Activated CD8-positive, alpha-beta memory T cell treated with anti-CD3 and anti-CD28 coated beads for 36 hours (primary cell): ENCODE data around the gene SUMO3. TPM values are rescaled to one million over a fixed set of nuclear protein-coding genes. Genes with fewer than 3 reads are reported as not detected.

Experiments used
- CTCF ChIA-PET: fragments of 350-600 bp; sonication (Branson Sonifier 250); formaldehyde crosslinking; loops from one replicate; lab custom pipeline; 2021; ENCODE audit warnings: antibody characterized with exemption; lab: Charles Lee
- POLR2A ChIA-PET: fragments of 350-600 bp; sonication (Branson Sonifier 250); formaldehyde crosslinking; loops from one replicate; lab custom pipeline; 2021; ENCODE audit warnings: antibody characterized with exemption; lab: Charles Lee
- total RNA-seq, 2 experiments: library from RNA; stranded (reverse); gene quantifications; one replicate each; pipeline ENCODE4 v1.2.3, GENCODE V29; 2021

Gene SUMO3
- total RNA-seq, 2 experiments from 2014 or later, result 81.6 to 83.1 TPM

DNA sequence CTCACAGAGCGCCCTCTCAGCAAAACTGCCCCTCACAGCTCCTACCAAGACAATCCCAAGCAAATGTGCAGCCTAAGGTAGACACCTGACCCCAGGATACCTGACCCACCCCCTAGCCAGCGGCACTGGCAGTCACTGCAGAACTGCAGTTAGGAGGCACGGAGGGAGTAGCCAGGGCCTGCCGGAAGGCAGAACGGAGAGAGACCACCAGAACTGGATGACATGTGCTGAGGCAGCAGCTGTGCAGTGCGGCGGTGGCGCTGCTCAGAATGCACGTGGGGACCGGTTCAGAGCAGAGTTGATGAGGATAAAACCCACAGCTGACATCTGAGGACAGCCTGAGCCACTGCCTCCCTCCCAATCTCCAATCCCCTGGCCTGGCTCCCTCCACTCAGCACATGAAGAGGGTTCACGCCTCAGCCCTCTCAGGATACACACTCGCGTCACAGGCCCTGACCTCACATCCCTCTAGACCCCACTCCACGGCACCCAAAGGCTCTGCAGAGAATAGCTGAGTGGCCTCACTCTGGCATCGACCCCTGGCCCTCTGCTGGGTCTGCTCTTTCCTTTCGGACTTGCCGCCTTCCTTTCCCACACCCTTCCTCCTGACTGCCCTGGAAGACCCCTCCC, 45.9 kb downstream of the SUMO3 start:
- ChIA-PET POLR2A (no interaction called here), CTCF (no interaction called here)

DNA sequence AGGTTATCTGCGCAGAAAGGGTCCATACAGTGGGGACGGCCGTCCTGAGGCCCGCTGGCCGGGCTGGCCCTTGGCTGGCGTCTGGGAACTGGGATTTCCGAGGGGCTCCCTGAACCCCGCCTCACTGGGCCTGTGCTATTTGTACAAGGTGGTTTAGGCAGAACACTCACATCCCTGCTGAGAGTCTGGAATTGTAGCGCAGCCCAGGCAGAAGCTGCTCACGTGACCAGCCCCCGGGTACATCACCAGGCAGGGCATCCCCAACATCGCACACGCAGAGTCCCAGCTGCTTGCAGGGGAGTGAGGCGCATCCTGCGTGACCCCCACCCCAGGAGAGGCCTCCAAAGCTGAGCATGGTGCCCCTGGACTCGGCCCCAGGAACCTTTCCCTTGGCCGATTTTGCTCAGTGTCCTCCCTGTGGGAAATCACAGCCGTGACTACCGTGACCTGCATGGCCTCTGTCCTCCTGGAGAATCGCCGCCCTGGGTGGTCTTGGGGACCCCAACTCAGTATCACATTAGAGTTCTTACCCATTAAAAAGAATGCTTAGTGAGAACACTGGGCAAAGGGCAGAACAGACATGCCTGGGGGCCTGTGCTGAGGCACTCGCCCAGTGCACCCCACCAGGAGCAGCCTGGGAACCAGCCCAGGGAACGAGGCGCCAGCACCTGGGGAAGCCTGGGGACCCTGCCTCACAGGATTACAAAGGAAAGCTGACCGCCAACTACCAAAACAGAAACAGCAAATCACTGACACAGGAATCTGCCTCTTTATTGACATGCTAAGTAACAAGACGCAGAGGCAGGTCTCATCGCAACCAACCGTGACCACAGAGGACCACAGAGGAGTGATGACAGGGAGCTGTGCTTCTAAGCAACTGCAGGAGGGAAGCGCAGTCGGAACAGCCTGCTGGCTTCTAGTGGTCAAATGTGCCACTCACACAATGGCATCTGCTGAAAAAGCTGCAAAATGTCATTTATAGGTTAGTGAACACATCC, 49.7 kb downstream of the SUMO3 start:
- ChIA-PET POLR2A (no interaction called here), CTCF (no interaction called here)

DNA sequence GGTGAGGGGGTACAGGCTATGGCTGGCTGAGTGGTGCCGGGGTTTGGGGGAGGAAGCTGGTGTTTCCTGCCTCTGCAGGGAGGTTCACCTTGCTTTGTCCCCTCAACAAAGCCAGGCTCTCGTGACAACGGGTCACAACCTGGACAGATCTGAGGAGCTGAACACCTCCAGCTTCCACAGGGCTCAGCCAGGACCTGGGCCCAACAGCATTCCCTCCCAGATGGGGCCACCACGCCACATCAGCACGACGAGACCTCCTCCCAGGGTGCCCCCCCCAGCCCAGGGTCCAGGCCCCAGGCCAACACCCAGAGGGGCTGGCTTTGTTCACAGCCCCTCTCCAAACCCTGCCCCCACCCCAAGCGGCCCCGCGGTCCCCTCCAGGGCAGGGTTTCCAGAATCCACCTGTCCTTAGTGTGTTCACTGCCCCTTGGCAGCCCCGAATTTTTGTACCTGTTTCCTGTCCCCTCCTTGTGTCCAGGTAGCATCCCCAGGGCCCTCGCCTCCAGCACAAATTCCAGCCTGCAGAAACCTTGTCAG, 51.0 kb downstream of the SUMO3 start:
- POLR2A ChIA-PET, result interaction anchor here (0.6 kb wide), 1 partner anchor 251 kb away, joined by 3 read pairs; no protein-coding TSS in a partner anchor
- CTCF ChIA-PET, result interaction anchor here (1.2 to 1.3 kb wide), 2 partner anchors 26 to 256 kb away, joined by 3 read pairs; no protein-coding TSS in a partner anchor

DNA sequence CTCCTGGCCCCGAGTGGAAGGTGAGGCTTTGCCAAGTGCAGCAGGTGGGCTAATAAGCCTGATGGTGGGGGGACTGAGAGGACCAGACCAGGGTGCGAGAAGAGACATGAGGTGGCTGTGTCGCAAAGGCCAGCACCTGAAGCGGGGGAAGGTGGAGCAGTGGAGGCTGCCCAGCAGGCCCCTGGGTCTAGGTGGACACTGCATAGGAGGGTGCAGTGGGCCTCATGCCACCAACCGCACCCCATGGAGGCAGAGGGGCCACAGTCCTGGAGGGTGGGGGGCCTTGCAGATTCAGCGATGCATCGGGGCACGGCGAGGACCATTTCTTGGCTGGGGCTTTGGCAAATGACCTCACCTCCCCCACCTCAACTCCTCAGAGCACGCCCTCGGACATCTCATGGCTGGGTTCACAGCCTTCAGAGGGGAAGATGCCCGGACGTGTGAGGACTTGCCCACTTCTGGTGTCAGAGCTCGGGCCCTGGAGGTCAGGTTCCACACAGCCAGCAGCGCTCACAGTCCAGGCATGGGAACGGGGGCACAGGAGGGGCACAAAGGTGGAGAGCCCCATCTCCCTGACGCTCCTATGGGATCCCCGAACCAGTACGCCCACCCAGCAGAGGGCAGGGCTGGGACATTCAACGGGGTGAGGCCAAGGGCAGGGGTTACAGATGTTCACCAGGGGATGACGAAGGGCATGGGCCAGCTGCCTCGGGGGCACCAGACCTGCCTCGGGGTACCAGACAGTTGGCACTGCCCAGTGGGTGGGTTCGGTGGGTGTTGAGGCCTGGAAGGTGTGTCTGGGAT, 51.6 kb downstream of the SUMO3 start:
- CTCF ChIA-PET, result interaction anchor here (1.2 to 1.3 kb wide), 2 partner anchors 27 to 256 kb away, joined by 3 read pairs; no protein-coding TSS in a partner anchor
- POLR2A ChIA-PET, result interaction anchor here (0.6 kb wide), 1 partner anchor 250 kb away, joined by 3 read pairs; no protein-coding TSS in a partner anchor

DNA sequence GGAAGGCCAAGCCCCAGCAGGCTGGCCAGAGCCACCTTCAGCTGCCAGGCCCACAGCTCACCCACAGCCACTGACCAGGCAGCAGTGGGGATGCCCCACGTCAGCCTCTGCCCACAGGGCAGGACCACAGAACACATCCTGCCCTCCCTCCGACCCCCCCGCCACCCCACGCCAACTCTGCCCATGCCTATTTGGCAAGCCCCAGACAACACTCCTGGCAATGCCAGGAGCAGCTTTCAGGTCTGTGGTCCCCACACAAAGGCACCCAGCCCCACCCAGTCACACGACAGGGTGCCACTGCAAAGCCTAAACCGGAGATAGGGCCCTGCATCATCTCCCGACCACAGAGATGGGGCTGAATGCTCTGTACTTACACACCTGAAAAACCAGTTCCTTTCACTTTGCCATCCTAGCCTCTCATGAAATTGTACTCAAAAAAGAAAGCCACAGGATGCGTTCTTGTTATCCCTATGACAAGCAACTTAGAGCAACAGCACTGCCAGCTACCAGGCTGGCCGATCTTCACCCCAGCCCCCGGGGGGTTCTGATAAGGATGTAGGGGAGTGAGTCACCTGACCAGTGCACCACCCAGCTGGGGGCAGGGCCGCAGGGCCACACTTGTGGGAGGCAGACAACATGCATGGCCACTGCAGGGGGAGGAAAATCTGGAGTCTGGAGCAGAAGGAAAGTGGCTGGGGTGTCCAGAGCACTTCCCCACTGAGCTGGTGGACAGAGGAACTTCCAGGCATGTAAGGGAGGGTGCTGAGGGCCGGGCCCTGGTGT, 52.4 kb downstream of the SUMO3 start:
- POLR2A ChIA-PET, result no interaction called here
- CTCF ChIA-PET, result no interaction called here

DNA sequence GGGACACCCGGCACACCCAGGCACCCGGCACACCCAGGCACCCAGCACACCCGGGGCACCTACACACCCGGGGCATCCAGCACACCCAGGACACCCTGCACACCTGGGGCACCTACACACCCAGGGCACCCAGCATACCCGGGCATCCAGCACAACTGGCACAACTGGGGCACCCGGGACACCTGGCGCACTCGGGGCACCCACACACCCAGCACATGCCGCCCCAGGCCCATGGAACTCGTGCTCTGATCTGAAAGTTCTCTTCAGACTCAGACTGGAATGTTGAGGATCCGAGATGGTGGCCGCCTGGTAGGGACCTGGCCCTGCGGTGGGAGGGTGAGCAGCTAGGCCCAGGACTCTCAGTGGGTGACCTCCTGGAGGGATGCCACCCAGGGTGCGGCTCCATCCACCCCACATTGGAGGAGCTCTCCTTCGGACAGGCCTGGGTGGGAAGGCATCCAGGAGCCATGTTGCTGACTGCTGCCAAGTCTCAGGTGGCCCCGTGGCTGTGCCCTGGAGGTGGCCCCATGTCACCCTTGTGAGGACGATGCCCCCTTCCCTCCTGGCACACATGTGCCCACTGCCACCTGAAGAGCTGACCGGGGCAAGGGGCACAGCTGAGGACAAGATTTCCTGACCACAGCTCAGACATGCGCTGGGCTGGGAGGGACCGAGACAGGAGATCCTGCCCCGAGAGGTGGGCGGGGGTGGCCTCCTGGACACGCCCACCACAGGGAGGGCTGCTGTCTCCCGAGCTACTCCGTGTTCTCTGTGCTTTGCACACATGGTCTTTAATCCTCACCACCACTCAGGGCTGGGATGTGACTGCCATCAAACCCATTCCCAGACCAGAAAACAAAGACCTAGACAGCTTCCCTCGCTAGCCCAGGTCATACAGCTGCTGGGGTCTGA, 53.3 kb downstream of the SUMO3 start:
- ChIA-PET POLR2A (no interaction called here), CTCF (interaction anchor here (0.7 kb wide), 1 partner anchor 17 kb away, joined by 3 read pairs; no protein-coding TSS in a partner anchor)

DNA sequence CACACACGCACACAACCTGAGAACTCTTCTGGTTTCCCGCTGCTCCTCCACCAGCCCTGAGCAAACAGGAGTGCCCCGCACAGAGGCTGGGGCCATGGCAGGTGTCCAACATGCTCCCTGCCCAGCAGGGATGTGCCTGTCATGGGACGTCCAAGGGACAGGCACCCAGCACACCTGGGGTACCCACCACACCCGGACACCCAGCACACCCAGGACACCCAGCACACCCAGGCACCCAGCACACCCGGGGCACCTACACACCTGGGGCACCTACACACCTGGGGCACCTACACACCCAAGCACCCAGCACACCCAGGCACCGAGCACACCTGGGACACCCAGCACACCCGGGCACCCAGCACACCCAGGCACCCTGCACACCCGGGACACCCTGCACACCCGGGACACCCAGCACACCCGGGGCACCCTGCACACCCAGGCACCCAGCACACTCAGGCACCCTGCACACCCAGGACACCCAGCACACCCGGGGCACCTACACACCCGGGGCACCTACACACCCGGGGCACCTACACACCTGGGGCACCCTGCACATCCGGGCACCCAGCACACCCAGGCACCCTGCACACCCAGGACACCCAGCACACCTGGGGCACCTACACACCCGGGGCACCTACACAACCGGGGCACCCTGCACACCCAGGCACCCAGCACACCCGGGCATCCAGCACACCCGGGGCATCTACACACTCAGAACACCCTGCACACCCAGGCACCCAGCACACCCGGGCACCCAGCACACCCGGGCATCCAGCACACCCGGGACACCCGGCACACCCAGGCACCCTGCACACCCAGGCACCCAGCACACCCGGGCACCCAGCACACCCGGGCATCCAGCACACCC, 54.2 kb downstream of the SUMO3 start:
- CTCF ChIA-PET, result no interaction called here

DNA sequence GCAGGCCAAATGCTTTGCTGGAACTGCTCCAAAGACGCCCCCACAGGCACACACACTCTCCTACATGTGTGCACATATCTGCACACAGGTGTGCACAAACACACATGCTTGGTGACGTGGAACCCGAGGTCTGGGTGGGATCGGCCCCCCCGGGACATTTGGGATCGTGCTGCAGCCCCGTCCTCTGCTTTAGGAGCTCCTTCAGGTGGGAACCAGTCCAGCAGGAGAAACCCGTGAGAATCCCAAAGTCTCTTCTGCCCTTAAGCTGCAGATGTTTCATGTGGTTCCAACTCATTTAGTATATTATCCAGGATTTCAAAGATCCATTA, 54.8 kb downstream of the SUMO3 start:
- ChIA-PET POLR2A (no interaction called here), CTCF (no interaction called here)

More for the DNA sequence above, 54.2 kb downstream of the SUMO3 start:
- POLR2A ChIA-PET, result no interaction called here

DNA sequence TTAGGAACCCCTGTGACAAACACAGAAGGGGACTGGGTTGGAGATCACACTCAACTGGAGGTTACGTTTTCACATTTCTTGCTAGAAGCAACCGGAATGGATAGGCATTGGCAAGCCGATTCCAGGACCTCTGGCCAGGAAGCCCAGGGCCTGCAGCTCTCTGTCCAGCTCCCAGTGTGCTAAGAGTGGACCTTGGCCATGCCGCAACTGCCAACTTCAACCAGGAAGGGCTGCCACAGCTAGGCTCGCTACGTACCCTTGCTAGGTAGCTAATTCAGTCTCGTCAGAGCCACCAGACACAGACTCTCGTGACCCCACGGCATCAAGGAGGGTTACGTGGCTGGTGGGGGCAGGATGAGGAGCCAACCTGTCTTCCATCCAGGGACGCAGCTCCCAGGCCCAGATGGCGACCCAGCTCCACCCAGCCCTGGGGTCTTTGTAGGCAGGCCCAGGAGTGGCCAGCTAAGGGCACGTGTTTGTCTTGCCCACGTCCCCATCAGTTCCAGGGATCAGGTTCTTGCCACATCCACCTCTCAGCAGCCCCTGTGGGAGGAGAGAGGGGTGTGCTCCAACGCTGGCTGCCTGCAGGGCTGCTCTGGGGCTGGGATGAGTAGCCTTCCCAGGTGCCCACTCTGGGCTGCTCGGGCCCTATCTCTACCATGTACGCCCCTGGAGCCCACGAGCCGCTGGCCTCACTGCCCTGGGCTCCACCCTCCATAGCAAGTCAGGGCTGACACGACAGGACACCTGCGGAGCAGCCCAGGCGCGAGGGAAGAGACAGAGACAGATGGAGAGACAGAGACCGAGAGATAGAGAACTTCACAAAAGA, 55.4 kb downstream of the SUMO3 start:
- ChIA-PET POLR2A (no interaction called here), CTCF (no interaction called here)

DNA sequence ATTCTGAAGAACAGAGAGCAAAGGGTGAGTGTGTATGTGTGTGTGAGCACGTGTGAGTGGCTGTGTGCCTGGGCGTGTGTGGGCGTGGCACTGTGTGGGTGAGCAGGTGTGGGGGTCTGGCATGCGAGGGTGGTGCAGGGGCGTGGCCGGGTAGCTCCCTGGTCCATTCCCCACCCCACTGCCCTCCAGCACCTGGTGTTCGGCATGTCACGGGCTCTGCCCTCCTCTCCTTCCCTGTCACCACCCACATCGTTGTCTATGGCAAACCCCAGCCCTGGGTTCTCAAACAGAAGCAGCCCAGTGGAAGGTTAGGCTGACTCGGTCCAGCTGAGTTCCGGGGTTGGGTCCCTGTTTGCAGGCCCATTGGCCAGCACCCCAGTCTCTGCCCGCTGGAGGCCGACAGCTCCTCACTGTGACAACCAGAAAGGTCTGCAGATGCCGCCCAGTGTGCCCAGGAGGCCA, 56.1 kb downstream of the SUMO3 start:
- POLR2A ChIA-PET, result no interaction called here
- CTCF ChIA-PET, result interaction anchor here (1.3 kb wide), 1 partner anchor 251 kb away, joined by 3 read pairs; no protein-coding TSS in a partner anchor

DNA sequence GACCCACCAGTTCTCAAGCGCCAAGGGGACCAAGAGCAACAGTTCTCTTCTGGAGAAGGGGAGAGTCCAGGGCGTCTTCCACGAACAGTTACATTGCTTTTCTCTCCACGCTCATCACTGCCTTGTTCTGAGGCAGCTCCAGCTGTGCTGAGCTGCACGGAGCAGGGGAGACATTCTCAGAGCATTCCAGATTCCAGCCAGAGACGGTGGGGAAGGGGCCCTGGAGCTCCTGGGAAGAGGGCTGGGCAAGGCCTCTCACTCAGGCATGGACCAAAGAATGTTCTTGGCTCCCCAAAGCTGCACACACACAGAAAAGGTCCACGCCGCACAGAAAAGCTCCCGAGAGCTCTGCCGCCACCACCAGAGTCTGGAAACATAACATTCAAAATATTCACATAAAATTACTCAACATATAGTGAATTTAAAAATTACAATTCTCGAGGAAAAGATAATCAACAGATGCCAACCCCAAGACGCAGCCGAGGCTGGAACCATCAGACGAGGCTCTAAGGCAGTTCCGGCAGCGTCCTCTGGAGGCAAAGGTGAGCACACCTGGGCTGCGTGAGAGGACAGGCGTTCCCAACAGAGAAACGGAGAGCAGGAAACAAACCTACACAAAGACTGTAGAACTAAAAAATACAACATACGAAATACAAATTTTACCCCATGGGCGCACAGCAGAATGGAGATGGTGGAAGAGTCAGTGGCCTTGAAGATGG, 56.7 kb downstream of the SUMO3 start:
- CTCF ChIA-PET, result interaction anchor here (1.3 kb wide), 1 partner anchor 251 kb away, joined by 3 read pairs; no protein-coding TSS in a partner anchor
- POLR2A ChIA-PET, result no interaction called here

DNA sequence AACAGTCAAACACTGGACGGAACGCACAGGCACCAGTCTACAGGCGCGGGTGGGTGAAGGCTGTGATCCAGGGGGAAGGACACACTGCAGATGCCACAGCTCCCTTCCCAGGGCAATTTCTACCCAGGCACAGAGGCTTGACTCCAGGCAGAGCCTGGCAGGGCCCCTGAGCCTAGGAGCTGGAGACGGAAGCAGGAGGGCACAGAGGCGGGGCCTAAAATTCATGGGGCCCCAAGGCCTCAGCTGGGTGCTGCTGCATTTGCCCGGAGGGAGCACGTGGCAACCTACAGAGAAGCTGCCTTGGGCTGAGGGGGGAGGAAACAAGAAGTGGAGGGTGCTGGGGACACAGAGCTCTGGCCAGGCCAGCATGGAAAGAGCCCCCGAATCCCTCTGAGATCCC, 57.5 kb downstream of the SUMO3 start:
- CTCF ChIA-PET, result no interaction called here
- POLR2A ChIA-PET, result no interaction called here

DNA sequence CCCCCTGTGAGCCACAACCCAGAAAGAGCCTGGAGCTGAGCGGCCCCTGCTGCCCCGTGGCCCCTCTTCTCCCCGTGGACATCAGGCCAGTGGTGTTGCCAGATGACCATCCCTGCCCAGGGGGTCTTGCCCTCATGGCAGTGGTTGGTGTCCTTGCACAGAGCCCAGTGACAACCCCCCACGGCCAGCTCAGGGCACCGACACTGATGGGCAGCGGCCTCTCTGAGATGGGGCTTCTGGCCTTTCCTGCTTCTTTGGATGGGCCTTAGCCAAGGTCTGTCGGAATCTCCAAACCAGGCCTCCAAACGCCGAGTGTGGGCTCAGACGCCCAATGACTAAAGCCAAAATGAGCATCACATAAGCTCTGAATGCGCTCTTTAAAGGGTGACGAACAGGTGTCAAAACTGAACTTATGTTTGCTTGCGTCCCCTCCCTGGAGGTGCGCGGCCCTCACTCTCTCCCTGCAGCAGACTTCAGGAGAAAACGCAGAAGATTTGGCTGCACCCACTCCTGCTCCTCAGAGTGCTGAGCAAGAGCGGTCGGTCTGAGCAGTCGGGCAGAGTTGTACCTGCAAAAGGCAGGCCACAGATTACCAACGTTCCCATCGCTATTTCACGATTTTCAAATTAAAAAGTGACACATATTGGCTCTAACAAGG, 58.1 kb downstream of the SUMO3 start:
- ChIA-PET CTCF (no interaction called here), POLR2A (no interaction called here)
